ENCODE results near the gene KRT13.

Gene KRT13

GRCh38 chr17:41492351-41492750, 13.1 kb downstream of the KRT13 start:
- no peak for DNase-seq

GRCh38 chr17:41491476-41491875, 13.9 kb downstream of the KRT13 start:
- no peak for DNase-seq

- DNase-seq = no peak
Measured at GRCh38 chr17:41490000-41490990, 15.1 kb downstream of the KRT13 start.

- DNase-seq = no peak
Measured at GRCh38 chr17:41489531-41489930, 15.9 kb downstream of the KRT13 start, which contains the start of gene KRT36. Gene KRT36 (minus strand): TSS chr17:41489910. CDS start chr17:41489864, 46 bp downstream.

- no peak for DNase-seq
Measured at GRCh38 chr17:41486809-41487530, 18.4 kb downstream of the KRT13 start.

GRCh38 chr17:41486316-41486715, 19.1 kb downstream of the KRT13 start:
- DNase-seq = no peak

- no peak for DNase-seq
Measured at GRCh38 chr17:41484920-41485904, 20.2 kb downstream of the KRT13 start.

GRCh38 chr17:41483991-41484826, 21.2 kb downstream of the KRT13 start:
- DNase-seq = no peak

GRCh38 chr17:41483531-41483930, 21.9 kb downstream of the KRT13 start:
- DNase-seq = no peak

GRCh38 chr17:41481036-41481435, 24.4 kb downstream of the KRT13 start, which contains the start of gene KRT35:
Gene KRT35 (minus strand): TSS chr17:41481151. CDS start chr17:41481097, 54 bp downstream.
- DNase-seq = no peak

GRCh38 chr17:41480581-41480980, 24.8 kb downstream of the KRT13 start:
- DNase-seq = no peak

GRCh38 chr17:41480136-41480535, 25.3 kb downstream of the KRT13 start:
- no peak for DNase-seq

GRCh38 chr17:41478237-41478636, 27.2 kb downstream of the KRT13 start:
- DNase-seq = no peak

- DNase-seq = no peak
Measured at GRCh38 chr17:41476866-41477815, 28.3 kb downstream of the KRT13 start.

GRCh38 chr17:41475421-41475820, 30.0 kb downstream of the KRT13 start:
- DNase-seq = no peak

- DNase-seq = no peak
Measured at GRCh38 chr17:41474863-41475262, 30.5 kb downstream of the KRT13 start.

GRCh38 chr17:41468346-41468745, 37.1 kb downstream of the KRT13 start:
- no peak for DNase-seq

GRCh38 chr17:41467561-41467960, 37.9 kb downstream of the KRT13 start:
- DNase-seq = no peak

GRCh38 chr17:41466988-41467387, 38.4 kb downstream of the KRT13 start, which contains the start of gene KRT32:
Gene KRT32 (minus strand): TSS chr17:41467386. CDS start chr17:41467325, 61 bp downstream.
- no peak for DNase-seq

- DNase-seq = no peak
Measured at GRCh38 chr17:41464682-41465081, 40.7 kb downstream of the KRT13 start.

Measured in effector CD8-positive, alpha-beta T cell (primary cell).